K562 (cell line): ENCODE data around the gene GAL3ST3. TPM values are rescaled to one million over a fixed set of nuclear protein-coding genes. Genes with fewer than 3 reads are reported as not detected.
A peak's percentile ranks its signal among the peaks of the same experiment; 100 is the strongest.

ENCODE experiments used
- ATAC-seq: fragments of 200-7000 bp; cut with Tn5 transposase; 3 replicates; pipeline ENCODE4 v1.9.1; 2020; ENCODE audit warnings: moderate library complexity
- BruUV-seq: library from RNA; stranded (reverse); fragments of 400-500 nt; replicated peaks from 2 replicates; lab custom pipeline; 2021; lab: Mats Ljungman, UMichigan
- CTCF ChIA-PET: fragments of 300-600 bp; formaldehyde crosslinking; extraction: SDS; loops from one replicate; lab custom pipeline; 2021; ENCODE audit warnings: low intra/inter-chr PET ratio; lab: Yijun Ruan, JAX
- POLR2A ChIA-PET: fragments of 300-600, 350-650 bp; sonication (Branson Sonifier 250); formaldehyde crosslinking; extraction: SDS; loops from one replicate; lab custom pipeline; 2021; ENCODE audit warnings: antibody characterized with exemption, inconsistent platforms; lab: Yijun Ruan, JAX
- DNase-seq, 4 experiments: peaks; one replicate each; pipeline versions ENCODE4 v3.0.0 to v3.0.0-alpha.2; 2011 to 2018; ENCODE audit warnings: low spot score in 3 of 4, mixed read lengths in 3 of 4; ENCODE audit errors: extremely low read depth in 1 of 4
- FAIRE-seq: peaks from 2 replicates; lab custom pipeline; 2011; peaks lifted over from hg19 to GRCh38; lab: Jason Lieb, UNC
- H2AFZ ChIP-seq: 2 replicates; pipeline ENCODE4 v1.6.0; 2011; ENCODE audit warnings: low read depth, low read length, control low read depth, inconsistent platforms
- H3K27ac ChIP-seq: fragments of 200-600 bp; 3 replicates; pipeline ENCODE4 v1.8.0; 2011; ENCODE audit warnings: low read depth, mild to moderate bottlenecking, control low read depth, inconsistent platforms, low read length, moderate library complexity, mixed read lengths; ENCODE audit errors: extremely low read depth
- H3K27me3 ChIP-seq, 2 experiments: fragments of 300-600 bp in 1 of 2; 2 replicates in 1 of 2; 3 replicates in 1 of 2; pipeline versions ENCODE4 v1.6.0 to v1.8.0; 2011; ENCODE audit warnings: inconsistent platforms in 2 of 2, low read length in 2 of 2, mild to moderate bottlenecking in 1 of 2, mixed read lengths in 1 of 2, moderate library complexity in 1 of 2; ENCODE audit not compliant: control insufficient read depth in 2 of 2, insufficient read depth in 2 of 2
- H3K36me3 ChIP-seq: fragments of 300-600 bp; 3 replicates; pipeline ENCODE4 v1.8.0; 2011; ENCODE audit warnings: mild to moderate bottlenecking, low read length, inconsistent platforms; ENCODE audit not compliant: control insufficient read depth, insufficient read depth
- H3K4me1 ChIP-seq, 2 experiments: fragments of 200-600 bp in 1 of 2; replicated peaks in 1 of 2; 2 replicates in 1 of 2; 3 replicates in 1 of 2; pipeline versions ENCODE4 v1.5.1 to v1.8.0; 2011; ENCODE audit warnings: inconsistent platforms in 2 of 2, low read length in 2 of 2, mild to moderate bottlenecking in 1 of 2, mixed read lengths in 1 of 2, moderate library complexity in 1 of 2; ENCODE audit not compliant: control insufficient read depth in 2 of 2, insufficient read depth in 2 of 2
- H3K4me2 ChIP-seq: 2 replicates; pipeline ENCODE4 v1.6.1; 2011; ENCODE audit warnings: low read length, control low read depth, inconsistent platforms, mixed read lengths; ENCODE audit not compliant: insufficient read depth
- H3K4me3 ChIP-seq: fragments of 200-600 bp; sonication (generic), shearing (Covaris generic); 2 replicates; pipeline ENCODE4 v1.5.1; 2016; ENCODE audit warnings: control low read depth, inconsistent platforms
- H3K79me2 ChIP-seq: fragments of 200-600 bp; 3 replicates; pipeline ENCODE4 v1.8.0; 2011; ENCODE audit warnings: low read length, inconsistent platforms; ENCODE audit not compliant: control insufficient read depth, insufficient read depth
- H3K9ac ChIP-seq, 2 experiments: 2 replicates each; pipeline versions ENCODE4 v1.6.0 to v1.6.1; 2011; ENCODE audit warnings: low read depth in 2 of 2, low read length in 2 of 2, control low read depth in 1 of 2, inconsistent platforms in 1 of 2, mild to moderate bottlenecking in 1 of 2, mixed read lengths in 1 of 2; ENCODE audit not compliant: insufficient read depth in 1 of 2
- H3K9me1 ChIP-seq: one replicate; pipeline ENCODE4 v1.6.0; 2011; ENCODE audit warnings: inconsistent platforms, mild to moderate bottlenecking, low read length, moderate library complexity; ENCODE audit not compliant: control insufficient read depth, insufficient read depth
- H3K9me3 ChIP-seq: replicated peaks from 2 replicates; pipeline ENCODE4 v1.5.1; 2011; ENCODE audit warnings: low read depth, low read length, inconsistent platforms; ENCODE audit not compliant: control insufficient read depth, insufficient read depth
- H4K20me1 ChIP-seq: replicated peaks from 2 replicates; pipeline ENCODE4 v1.6.1; 2011; ENCODE audit warnings: low read length, inconsistent platforms, mixed read lengths; ENCODE audit not compliant: control insufficient read depth, insufficient read depth
- YY1 ChIP-seq, 3 experiments: IDR thresholded peaks; 2 replicates each; pipeline ENCODE4 v1.6.1; 2011; ENCODE audit warnings: low read length in 2 of 3, mild to moderate bottlenecking in 2 of 3, moderate library complexity in 2 of 3, borderline replicate concordance in 1 of 3, control low read depth in 1 of 3, low read depth in 1 of 3; ENCODE audit not compliant: insufficient read depth in 3 of 3, insufficient replicate concordance in 2 of 3, control insufficient read depth in 1 of 3, insufficient read length in 1 of 3; ENCODE audit errors: extremely low read depth in 1 of 3
- WGBS: fragments of 100-300 bp; shearing (Covaris generic); methylation state at CpG from one replicate; pipeline ENCODE4 v1.1.6; 2016; ENCODE audit warnings: low coverage, mixed read lengths; ENCODE audit not compliant: insufficient coverage; ENCODE audit errors: missing lambda C conversion rate; 5-methylcytosine and 5-hydroxymethylcytosine counted together
- in situ Hi-C: fragments of 300-500 bp; cut with MboI; formaldehyde crosslinking; loops from 4 replicates; pipeline ENCODE4 v1.15.0; 2018; ENCODE audit warnings: inconsistent platforms, mixed read lengths
- intact Hi-C: fragments of 100-400 bp; cut with micrococcal nuclease; formaldehyde crosslinking; loops from 2 replicates; pipeline ENCODE4 v1.14.2; 2022
- polyA plus RNA-seq, 8 experiments: library from polyadenylated mRNA; depleted of rRNA in 4 of 8; stranded (reverse) in 5 of 8; unstranded in 3 of 8; fragments of >200 nt; fragmentation: Nextera tagmentation in 2 of 8; fragmentation: Illumina TruSeq in 1 of 8; extraction: Ambion mirVana in 2 of 8; extraction: Trizol in 1 of 8; gene quantifications; 2 replicates each; pipeline versions ENCODE4 v1.2.1 to v1.2.3, GENCODE V29; 2011 to 2014; ENCODE audit warnings: inconsistent platforms in 1 of 8, missing spikeins in 1 of 8
- total RNA-seq, 7 experiments: library from RNA; depleted of rRNA in 6 of 7; stranded (reverse); fragments of >200 nt in 6 of 7; fragmentation: Illumina TruSeq in 2 of 7; extraction: Trizol in 2 of 7; gene quantifications; 2 replicates each; pipeline versions ENCODE4 v1.2.1 to v1.2.3, GENCODE V29; 2011 to 2021; ENCODE audit warnings: low replicate concordance in 1 of 7
- TF ChIP-seq, protein P1 (sequence below), 2 experiments: fragments of 450-650 bp; conservative IDR thresholded peaks; 2 replicates each; pipeline ENCODE4 v1.6.1; 2017; ENCODE audit warnings: mild to moderate bottlenecking in 2 of 2, moderate library complexity in 2 of 2

The GAL3ST3 gene
- total and polyA plus RNA-seq, 9 of the 15 experiments (the other 6 are each of a cell fraction or from before 2014, with no cell fraction given): not detected

GRCh38 chr11:66071381-66071801 is 22.4 kb upstream of the GAL3ST3 start:
- 23% methylated on average over 2 of the region's 2 CpGs for WGBS
- H3K4me1 ChIP-seq: peaks cover 19 to 31% of the 10 kb centered on the region in 2 experiments
- H3K9me1 ChIP-seq: no peaks in the 10 kb centered on the region
- ATAC-seq (no peak), DNase-seq (no peak), FAIRE-seq (peak; percentile 52)
- H3K9me3 ChIP-seq: no peaks in the 10 kb centered on the region
- BruUV-seq: TSS peak; percentile 28
- in situ Hi-C loops (no loop called here), intact Hi-C loops (no loop called here)
- peaks cover 50% of the 10 kb centered on the region for H3K36me3 ChIP-seq
- ChIA-PET CTCF (interaction anchor here (0.7 kb wide), 1 partner anchor 78 kb away, joined by 3 read pairs; no protein-coding TSS in a partner anchor), POLR2A (interaction anchor here (0.6 to 5.5 kb wide), 9 partner anchors 8 to 222 kb away, joined by 3 to 47 read pairs (median 5); no protein-coding TSS in a partner anchor)
- H4K20me1 ChIP-seq: peaks cover 4% of the 10 kb centered on the region; the same call in 1 of the 2 replicates
- no peaks in the 10 kb centered on the region for H3K27me3 ChIP-seq
- TF ChIP-seq, protein P1, sequence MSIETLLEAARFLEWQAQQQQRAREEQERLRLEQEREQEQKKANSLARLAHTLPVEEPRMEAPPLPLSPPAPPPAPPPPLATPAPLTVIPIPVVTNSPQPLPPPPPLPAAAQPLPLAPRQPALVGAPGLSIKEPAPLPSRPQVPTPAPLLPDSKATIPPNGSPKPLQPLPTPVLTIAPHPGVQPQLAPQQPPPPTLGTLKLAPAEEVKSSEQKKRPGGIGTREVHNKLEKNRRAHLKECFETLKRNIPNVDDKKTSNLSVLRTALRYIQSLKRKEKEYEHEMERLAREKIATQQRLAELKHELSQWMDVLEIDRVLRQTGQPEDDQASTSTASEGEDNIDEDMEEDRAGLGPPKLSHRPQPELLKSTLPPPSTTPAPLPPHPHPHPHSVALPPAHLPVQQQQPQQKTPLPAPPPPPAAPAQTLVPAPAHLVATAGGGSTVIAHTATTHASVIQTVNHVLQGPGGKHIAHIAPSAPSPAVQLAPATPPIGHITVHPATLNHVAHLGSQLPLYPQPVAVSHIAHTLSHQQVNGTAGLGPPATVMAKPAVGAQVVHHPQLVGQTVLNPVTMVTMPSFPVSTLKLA (conservative IDR thresholded peaks at IDR 0.05): peak in 1 of 2 experiments; percentile 7; a peak in 1 of 4 replicates
- no peak for TF ChIP-seq YY1 (IDR thresholded peaks at IDR 0.05; ENCODE audit: borderline replicate concordance in 1 of 3, control insufficient read depth in 1 of 3, extremely low read depth in 1 of 3, insufficient read depth in 3 of 3, insufficient read length in 1 of 3, insufficient replicate concordance in 2 of 3, low read depth in 1 of 3, low read length in 2 of 3)
- peak overlapping the region; percentile 63 to 93; a peak in 3 of 4 replicates for H3K9ac ChIP-seq
- peaks cover 34% of the 10 kb centered on the region for H3K79me2 ChIP-seq
- peak overlapping the region; percentile 83 for H3K4me2 ChIP-seq
- H3K4me3 ChIP-seq: peak overlapping the region; percentile 72
- H2AFZ ChIP-seq: peak overlapping the region; percentile 75; the same call in 1 of the 2 replicates
- H3K27ac ChIP-seq: peak overlapping the region; percentile 18; the same call in 2 of the 3 replicates
